Fibroblast of lung (primary cell): ENCODE measurements around the gene PPIL4. TPM values are rescaled to one million over a fixed set of nuclear protein-coding genes. Genes with fewer than 3 reads are reported as not detected.

Source experiments
- DNase-seq, 2 donors: peaks; one replicate each; pipeline versions ENCODE4 v3.0.0 to v3.0.0-alpha.2; 2010; ENCODE audit warnings: low read depth in 2 of 2
- H2AFZ ChIP-seq: 2 replicates; pipeline ENCODE4 v1.5.1; 2012; ENCODE audit warnings: low read length, control low read depth, inconsistent platforms
- H3K27ac ChIP-seq: 2 replicates; pipeline ENCODE4 v1.5.1; 2011; ENCODE audit warnings: low read length, control low read depth; ENCODE audit not compliant: insufficient read depth
- H3K27me3 ChIP-seq: 2 replicates; pipeline ENCODE4 v1.5.1; 2011; ENCODE audit warnings: mild to moderate bottlenecking, low read length; ENCODE audit not compliant: control insufficient read depth, insufficient read depth
- H3K36me3 ChIP-seq: 2 replicates; pipeline ENCODE4 v1.5.1; 2011; ENCODE audit warnings: low read length; ENCODE audit not compliant: control insufficient read depth, insufficient read depth
- H3K4me1 ChIP-seq: 2 replicates; pipeline ENCODE4 v1.5.1; 2011; ENCODE audit warnings: low read length; ENCODE audit not compliant: control insufficient read depth, insufficient read depth; ENCODE audit errors: extremely low read depth
- H3K4me2 ChIP-seq: 2 replicates; pipeline ENCODE4 v1.5.1; 2011; ENCODE audit warnings: low read length, control low read depth; ENCODE audit not compliant: insufficient read depth; ENCODE audit errors: extremely low read depth
- H3K4me3 ChIP-seq, 4 experiments: fragments of 200-600 bp in 1 of 4; sonication (generic) in 1 of 4; replicated peaks in 1 of 4; 2 replicates each; pipeline ENCODE4 v1.5.1; 2011 to 2016; ENCODE audit warnings: low read length in 4 of 4, low read depth in 3 of 4, mild to moderate bottlenecking in 3 of 4, control low read depth in 2 of 4, inconsistent platforms in 1 of 4, mixed read lengths in 1 of 4; ENCODE audit not compliant: insufficient read depth in 1 of 4; ENCODE audit errors: control extremely low read depth in 1 of 4
- H3K79me2 ChIP-seq: 2 replicates; pipeline ENCODE4 v1.5.1; 2012; ENCODE audit warnings: mild to moderate bottlenecking, low read length, inconsistent platforms; ENCODE audit not compliant: control insufficient read depth, insufficient read depth
- H3K9ac ChIP-seq: 2 replicates; pipeline ENCODE4 v1.5.1; 2011; ENCODE audit warnings: mild to moderate bottlenecking, low read length, control low read depth; ENCODE audit not compliant: insufficient read depth
- H3K9me3 ChIP-seq: 2 replicates; pipeline ENCODE4 v1.5.1; 2012; ENCODE audit warnings: low read depth, low read length; ENCODE audit not compliant: control insufficient read depth, insufficient read depth
- H4K20me1 ChIP-seq: 2 replicates; pipeline ENCODE4 v1.5.1; 2011; ENCODE audit warnings: low read length; ENCODE audit not compliant: control insufficient read depth, insufficient read depth; ENCODE audit errors: extremely low read depth
- EZH2 ChIP-seq: IDR thresholded peaks from 2 replicates; pipeline ENCODE4 v1.5.1; 2012; ENCODE audit warnings: low read length, control low read depth, mild to moderate bottlenecking; ENCODE audit errors: missing control alignments
- polyA plus RNA-seq, 2 donors: library from polyadenylated mRNA; depleted of rRNA in 1 of 2; stranded (reverse) in 1 of 2; unstranded in 1 of 2; fragments of >200 nt; gene quantifications; 2 replicates each; pipeline ENCODE4 v1.2.1, GENCODE V29; 2011 to 2012; ENCODE audit warnings: missing spikeins in 1 of 2
- total RNA-seq: library from RNA; depleted of rRNA; stranded (reverse); fragments of >200 nt; gene quantifications from 2 replicates; pipeline ENCODE4 v1.2.1, GENCODE V29; 2014
- TF ChIP-seq, protein P1 (sequence below), 2 donors: IDR thresholded peaks in 1 of 2; conservative IDR thresholded peaks in 1 of 2; 1 replicate in 1 of 2; 2 replicates in 1 of 2; pipeline ENCODE4 v1.5.1; 2011 to 2012; ENCODE audit warnings: low read length in 2 of 2, control low read depth in 1 of 2, inconsistent platforms in 1 of 2, low read depth in 1 of 2, mild to moderate bottlenecking in 1 of 2

PPIL4 gene
- total and polyA plus RNA-seq, 2 donors (not counting 1 experiment from before 2014, with no cell fraction given), result 15.9 to 37.5 TPM

DNA sequence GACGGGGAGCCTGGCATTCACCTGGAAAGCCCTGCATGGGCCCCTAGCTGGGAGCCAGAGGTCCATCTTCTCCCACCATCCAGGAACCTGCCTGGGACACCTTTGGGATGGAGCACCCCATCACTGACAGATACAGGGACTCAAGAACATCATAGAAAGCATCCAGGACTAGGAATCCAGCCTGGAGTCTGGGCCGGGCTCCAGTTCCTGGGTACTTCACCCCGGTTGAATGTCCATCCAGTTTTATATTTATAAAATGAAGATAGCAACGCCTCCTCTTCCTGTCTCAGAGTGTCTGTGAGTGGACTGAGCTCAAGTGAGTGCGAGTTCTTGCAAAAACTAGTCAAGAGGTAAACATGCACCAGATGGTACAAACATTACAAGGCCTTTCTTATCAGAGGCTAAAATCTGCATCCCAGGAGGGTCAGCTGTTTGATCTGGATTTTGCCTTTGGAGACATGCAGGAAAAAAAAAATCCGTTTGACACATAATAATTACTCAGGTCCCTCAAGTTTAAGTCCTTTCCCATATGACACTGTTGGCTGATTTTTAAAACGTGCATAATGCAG is 88.4 kb downstream of the PPIL4 start:
- H3K27ac ChIP-seq, result no peak overlapping the region
- H3K4me2 ChIP-seq, result no peak overlapping the region
- no peak overlapping the region for H2AFZ ChIP-seq
- TF ChIP-seq EZH2, result no peak
- TF ChIP-seq, protein P1, sequence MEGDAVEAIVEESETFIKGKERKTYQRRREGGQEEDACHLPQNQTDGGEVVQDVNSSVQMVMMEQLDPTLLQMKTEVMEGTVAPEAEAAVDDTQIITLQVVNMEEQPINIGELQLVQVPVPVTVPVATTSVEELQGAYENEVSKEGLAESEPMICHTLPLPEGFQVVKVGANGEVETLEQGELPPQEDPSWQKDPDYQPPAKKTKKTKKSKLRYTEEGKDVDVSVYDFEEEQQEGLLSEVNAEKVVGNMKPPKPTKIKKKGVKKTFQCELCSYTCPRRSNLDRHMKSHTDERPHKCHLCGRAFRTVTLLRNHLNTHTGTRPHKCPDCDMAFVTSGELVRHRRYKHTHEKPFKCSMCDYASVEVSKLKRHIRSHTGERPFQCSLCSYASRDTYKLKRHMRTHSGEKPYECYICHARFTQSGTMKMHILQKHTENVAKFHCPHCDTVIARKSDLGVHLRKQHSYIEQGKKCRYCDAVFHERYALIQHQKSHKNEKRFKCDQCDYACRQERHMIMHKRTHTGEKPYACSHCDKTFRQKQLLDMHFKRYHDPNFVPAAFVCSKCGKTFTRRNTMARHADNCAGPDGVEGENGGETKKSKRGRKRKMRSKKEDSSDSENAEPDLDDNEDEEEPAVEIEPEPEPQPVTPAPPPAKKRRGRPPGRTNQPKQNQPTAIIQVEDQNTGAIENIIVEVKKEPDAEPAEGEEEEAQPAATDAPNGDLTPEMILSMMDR (conservative IDR thresholded peaks at IDR 0.05 in 1 of 2, IDR thresholded peaks at IDR 0.05 in 1 of 2; ENCODE audit: low read depth in 1 of 2, low read length in 2 of 2), result no peak
- peaks cover 13% of the 10 kb centered on the region for H3K4me1 ChIP-seq
- peak in 1 of 2 donors; percentile 69 for DNase-seq
- H4K20me1 ChIP-seq, result peaks cover 3% of the 10 kb centered on the region
- H3K9me3 ChIP-seq, result no peaks in the 10 kb centered on the region
- H3K4me3 ChIP-seq, result no peak overlapping the region
- no peaks in the 10 kb centered on the region for H3K79me2 ChIP-seq
- peak overlapping the region; percentile 13 for H3K9ac ChIP-seq
- H3K27me3 ChIP-seq, result no peaks in the 10 kb centered on the region
- H3K36me3 ChIP-seq, result no peaks in the 10 kb centered on the region

DNA sequence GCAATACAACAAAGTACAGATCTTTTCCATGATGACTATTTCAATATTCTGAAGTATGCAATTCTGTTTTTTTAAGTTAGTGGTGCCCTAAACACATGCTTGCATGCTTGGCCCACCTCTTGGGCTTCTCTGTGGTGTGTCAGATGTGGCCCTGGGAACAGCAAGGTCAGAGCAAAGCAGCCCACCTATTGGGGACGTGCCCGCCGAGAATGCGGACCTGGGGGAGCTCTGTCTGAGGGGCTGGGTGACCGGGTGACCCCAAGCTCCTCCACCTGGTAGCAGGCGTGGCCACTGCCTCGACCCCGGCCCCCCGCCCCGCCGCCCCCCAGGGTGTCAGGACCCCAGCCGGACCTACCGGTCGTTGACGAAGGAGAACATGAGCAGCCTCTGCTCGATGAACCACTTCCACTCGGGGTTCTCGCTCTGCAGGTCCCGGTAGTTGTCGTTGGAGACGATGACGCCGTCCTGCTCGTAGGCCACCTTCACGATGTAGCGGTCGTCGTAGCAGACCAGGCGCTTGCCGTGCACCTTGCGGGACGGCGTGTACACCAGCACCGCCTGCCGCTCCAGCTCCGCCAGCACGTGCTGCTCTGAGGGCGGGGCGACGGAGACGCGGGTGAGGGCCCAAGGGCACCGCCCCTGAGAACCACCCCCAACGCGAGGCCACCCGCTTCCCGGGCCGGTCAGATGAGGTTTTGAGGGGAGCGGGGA is 89.4 kb downstream of the PPIL4 start:
- no peak overlapping the region for H3K4me3 ChIP-seq
- H3K4me1 ChIP-seq, result peaks cover 13% of the 10 kb centered on the region
- no peak for DNase-seq
- no peak overlapping the region for H2AFZ ChIP-seq
- no peak overlapping the region for H3K9ac ChIP-seq
- TF ChIP-seq, protein P1 (conservative IDR thresholded peaks at IDR 0.05 in 1 of 2, IDR thresholded peaks at IDR 0.05 in 1 of 2; ENCODE audit: low read depth in 1 of 2, low read length in 2 of 2), result no peak
- TF ChIP-seq EZH2, result no peak
- H3K36me3 ChIP-seq, result no peaks in the 10 kb centered on the region
- H3K79me2 ChIP-seq, result no peaks in the 10 kb centered on the region
- H3K9me3 ChIP-seq, result no peaks in the 10 kb centered on the region
- no peaks in the 10 kb centered on the region for H3K27me3 ChIP-seq
- peaks cover 3% of the 10 kb centered on the region for H4K20me1 ChIP-seq
- H3K27ac ChIP-seq, result no peak overlapping the region
- no peak overlapping the region for H3K4me2 ChIP-seq

DNA sequence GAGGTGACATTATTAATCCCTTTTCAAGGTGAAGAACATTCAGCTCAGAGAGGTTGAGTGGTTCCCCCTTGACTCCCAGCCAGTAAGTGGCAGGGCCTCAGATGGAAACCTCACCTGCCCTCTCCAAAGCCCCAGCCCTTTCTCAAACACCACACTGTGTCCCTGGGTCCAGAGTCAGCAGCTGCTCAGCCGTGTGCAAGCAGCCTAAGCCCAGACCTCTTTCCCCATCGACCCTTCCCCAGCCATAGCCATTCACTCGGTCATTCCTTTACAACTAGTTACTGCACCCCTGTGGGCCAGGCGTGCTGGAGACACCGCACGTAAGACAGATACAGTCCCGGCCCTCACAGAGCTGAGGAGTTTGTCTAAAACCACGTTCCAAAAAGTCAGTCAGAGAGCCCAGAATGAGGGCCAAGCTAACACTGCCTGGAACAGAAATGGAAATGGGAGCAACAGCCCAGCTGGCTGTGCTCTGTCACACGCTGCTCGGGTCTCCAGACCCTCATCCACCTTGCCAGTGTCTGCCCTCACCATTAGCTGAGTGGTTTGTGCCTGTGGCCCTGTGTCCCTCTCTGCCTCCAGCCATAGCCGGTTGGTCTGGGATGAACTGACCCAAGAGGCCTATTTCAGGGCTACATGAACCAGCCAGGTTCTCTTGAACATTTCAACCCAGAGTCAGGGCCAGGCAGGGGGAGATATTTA is 90.7 kb downstream of the PPIL4 start:
- no peak overlapping the region for H3K9ac ChIP-seq
- H3K4me2 ChIP-seq, result no peak overlapping the region
- H3K27me3 ChIP-seq, result peaks cover 10% of the 10 kb centered on the region
- TF ChIP-seq, protein P1 (conservative IDR thresholded peaks at IDR 0.05 in 1 of 2, IDR thresholded peaks at IDR 0.05 in 1 of 2; ENCODE audit: low read depth in 1 of 2, low read length in 2 of 2), result no peak
- TF ChIP-seq EZH2, result no peak
- no peak overlapping the region for H2AFZ ChIP-seq
- peaks cover 13% of the 10 kb centered on the region for H3K4me1 ChIP-seq
- peaks cover 3% of the 10 kb centered on the region for H4K20me1 ChIP-seq
- H3K79me2 ChIP-seq, result no peaks in the 10 kb centered on the region
- H3K27ac ChIP-seq, result no peak overlapping the region
- DNase-seq, result no peak
- H3K4me3 ChIP-seq, result no peak overlapping the region
- H3K36me3 ChIP-seq, result no peaks in the 10 kb centered on the region
- no peaks in the 10 kb centered on the region for H3K9me3 ChIP-seq
